Colonic mucosa (tissue), 4 donors: ENCODE data around the gene LGI4. TPM values are rescaled to one million over a fixed set of nuclear protein-coding genes. Genes with fewer than 3 reads are reported as not detected.

Experiments
- DNase-seq: peaks from one replicate; pipeline ENCODE4 v3.0.0-alpha.2; 2020
- H3K27ac ChIP-seq: fragments of 200-600 bp; one replicate; pipeline ENCODE4 v1.8.0; 2021
- H3K27me3 ChIP-seq: fragments of 200-600 bp; one replicate; pipeline ENCODE4 v1.8.0; 2021
- H3K36me3 ChIP-seq: fragments of 200-600 bp; one replicate; pipeline ENCODE4 v1.8.0; 2021
- H3K4me1 ChIP-seq: fragments of 200-600 bp; one replicate; pipeline ENCODE4 v1.8.0; 2021; ENCODE audit warnings: mild to moderate bottlenecking
- H3K4me3 ChIP-seq: fragments of 200-600 bp; one replicate; pipeline ENCODE4 v1.8.0; 2021
- H3K9ac ChIP-seq, 2 donors: one replicate each; pipeline ENCODE4 v1.7.0; 2013; ENCODE audit warnings: control low read depth in 2 of 2, low read depth in 2 of 2, low read length in 2 of 2
- H3K9me3 ChIP-seq: fragments of 200-600 bp; one replicate; pipeline ENCODE4 v1.8.0; 2021
- CTCF ChIP-seq: fragments of 200-600 bp; IDR thresholded peaks from one replicate; pipeline ENCODE4 v1.8.0; 2022; ENCODE audit warnings: antibody characterized with exemption, mild to moderate bottlenecking
- intact Hi-C: fragments of 100-400 bp; cut with DNase I; formaldehyde crosslinking; loops from one replicate; pipeline ENCODE4 v1.14.1; 2022
- total RNA-seq, 2 donors: library from RNA; stranded (reverse); fragmentation: NEBNext Ultra II Directional in 1 of 2; extraction: Animal tissue kit (Norgen Biotek cat#: 25700) in 1 of 2; gene quantifications; one replicate each; pipeline ENCODE4 v1.2.1, GENCODE V29; 2021
- donor health status: healthy.
- donor health status: DM: no; HTN: no; CAD: no.
- donor health status: DM: no; HTN: no; CAD: no.

LGI4 gene
- total RNA-seq, 2 donors from 2014 or later: 5.8 to 10.2 TPM

DNA sequence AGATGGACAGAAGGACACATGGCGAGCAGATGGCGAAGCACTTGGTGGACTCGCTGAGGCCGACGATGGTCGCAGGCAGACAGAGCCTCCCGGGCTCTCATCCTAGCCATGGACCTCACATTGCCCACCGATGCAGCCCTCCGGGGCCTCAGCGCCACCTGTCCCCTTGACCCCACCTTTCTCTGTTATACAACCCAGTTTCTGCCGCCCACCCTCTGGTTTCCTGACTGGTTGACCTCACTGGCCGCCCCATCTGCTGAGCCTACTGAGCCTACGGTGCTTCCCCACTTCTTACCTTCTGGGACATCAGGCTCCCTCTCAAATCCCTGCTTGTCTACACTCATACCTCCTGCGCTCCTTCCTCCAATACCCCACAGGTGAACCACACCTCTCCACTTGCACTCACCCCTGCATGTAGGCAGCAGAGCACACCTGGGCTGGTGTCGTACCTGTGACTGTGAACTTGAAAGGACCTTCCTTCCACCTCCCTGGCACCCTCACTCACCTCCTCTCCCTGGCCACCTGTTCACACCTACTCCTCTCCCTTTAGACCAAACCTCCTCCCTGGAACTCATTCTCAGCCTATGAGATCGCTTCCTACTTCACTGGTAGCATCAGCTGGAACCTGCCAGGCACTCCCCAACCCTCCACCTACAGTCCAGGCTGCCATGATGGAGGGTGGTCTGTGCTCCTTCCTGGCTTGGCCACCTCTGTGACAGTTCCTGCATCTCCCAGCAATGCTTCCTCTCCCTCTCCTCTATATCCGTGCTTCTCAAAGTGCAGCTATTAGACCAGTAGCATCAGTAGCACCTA lies 57.2 kb downstream of the LGI4 start:
- Histone ChIP-seq H3K4me1 (no peaks in the 10 kb centered on the region), H3K9me3 (no peaks in the 10 kb centered on the region), H3K36me3 (no peaks in the 10 kb centered on the region), H3K4me3 (no peak overlapping the region), H3K27ac (no peak overlapping the region), H3K9ac (no peak overlapping the region), H3K27me3 (no peaks in the 10 kb centered on the region)
- intact Hi-C loops: no loop called here
- TF ChIP-seq CTCF: no peak
- DNase-seq: no peak

DNA sequence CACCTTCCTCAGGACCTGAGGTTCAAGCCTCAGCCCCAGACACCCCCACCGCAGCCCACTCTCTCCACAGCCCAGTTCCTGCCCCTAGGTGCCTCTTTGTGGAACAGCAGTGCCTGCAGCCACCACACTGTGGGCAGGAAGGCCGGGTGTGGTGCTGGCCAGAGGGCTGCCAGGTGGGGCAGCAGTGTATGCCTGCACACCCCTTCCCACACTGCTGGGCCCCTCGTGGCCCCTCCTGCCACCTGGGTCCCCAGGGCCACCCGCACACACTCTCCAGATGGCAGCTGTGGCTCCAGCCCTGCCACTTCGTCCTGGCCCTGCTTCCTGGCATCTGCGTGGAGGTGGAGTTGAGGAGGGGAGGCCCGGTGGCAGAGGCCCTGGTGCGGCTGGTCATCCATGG lies 58.2 kb downstream of the LGI4 start:
- H3K9ac ChIP-seq: no peak overlapping the region
- no peaks in the 10 kb centered on the region for H3K4me1 ChIP-seq
- intact Hi-C loops: no loop called here
- no peak overlapping the region for H3K4me3 ChIP-seq
- no peaks in the 10 kb centered on the region for H3K9me3 ChIP-seq
- H3K27me3 ChIP-seq: no peaks in the 10 kb centered on the region
- H3K36me3 ChIP-seq: no peaks in the 10 kb centered on the region
- no peak overlapping the region for H3K27ac ChIP-seq
- no peak for TF ChIP-seq CTCF
- no peak for DNase-seq

DNA sequence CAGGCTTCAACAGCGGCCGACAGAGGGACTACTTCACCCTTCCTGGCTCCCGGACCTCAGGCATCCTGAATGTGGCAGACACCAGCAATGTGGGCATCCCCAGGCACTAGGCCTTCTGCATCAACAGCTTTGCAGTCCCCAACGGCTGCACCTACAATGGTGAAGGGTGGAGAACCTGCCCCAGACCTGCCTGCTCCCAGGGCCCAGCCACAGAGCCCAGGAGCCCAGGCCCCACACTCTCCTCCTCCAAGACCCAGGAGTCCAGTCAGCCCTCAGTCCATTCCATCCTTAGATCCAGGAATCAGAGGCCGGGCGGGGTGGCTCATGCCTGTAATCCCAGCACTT lies 58.9 kb downstream of the LGI4 start:
- H3K9me3 ChIP-seq: no peaks in the 10 kb centered on the region
- H3K4me3 ChIP-seq: no peak overlapping the region
- H3K27ac ChIP-seq: no peak overlapping the region
- no peaks in the 10 kb centered on the region for H3K27me3 ChIP-seq
- no peak overlapping the region for H3K9ac ChIP-seq
- H3K36me3 ChIP-seq: no peaks in the 10 kb centered on the region
- no peaks in the 10 kb centered on the region for H3K4me1 ChIP-seq
- no peak for TF ChIP-seq CTCF
- intact Hi-C loops: no loop called here
- no peak for DNase-seq

DNA sequence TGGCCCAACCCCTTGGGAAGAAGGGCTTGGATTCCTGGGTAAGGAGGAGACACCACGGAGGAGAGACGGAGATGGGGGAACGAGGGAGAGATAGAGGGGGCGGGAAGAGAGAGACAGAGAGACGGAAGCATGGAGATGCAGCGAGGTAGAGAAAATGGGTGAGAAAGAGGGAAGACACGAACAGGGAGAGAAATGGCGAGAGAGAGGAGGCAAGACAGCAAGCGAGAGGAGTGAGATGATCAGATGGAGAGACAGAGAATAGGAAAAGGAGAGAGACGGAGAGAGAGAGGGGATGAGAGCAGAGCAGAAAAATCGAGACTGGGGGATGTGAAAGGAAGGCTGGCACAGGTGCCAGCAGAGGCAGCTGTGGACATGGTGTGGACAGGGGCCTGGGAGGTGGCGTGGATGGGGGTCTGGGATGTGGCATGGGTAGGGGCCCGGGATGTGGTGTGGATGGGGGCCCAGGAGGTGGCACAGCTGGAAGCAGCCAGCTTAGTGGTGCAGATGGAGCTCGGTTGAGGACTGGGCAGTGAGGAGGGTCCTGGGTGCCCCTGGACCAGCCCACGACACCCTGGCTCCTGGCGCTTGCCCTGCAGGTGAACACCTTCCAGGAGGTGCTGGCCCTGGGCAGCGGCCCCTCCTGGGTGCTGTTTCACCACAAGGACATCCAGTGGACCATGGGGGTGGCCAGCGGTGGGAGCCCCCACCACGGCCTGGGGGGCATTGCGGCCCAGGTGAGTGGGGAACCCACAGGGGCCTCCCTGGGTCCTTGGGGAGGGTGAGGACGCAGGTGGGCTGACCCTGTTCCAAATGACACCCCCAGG lies 59.4 kb downstream of the LGI4 start:
- Histone ChIP-seq H3K4me1 (no peaks in the 10 kb centered on the region), H3K27ac (no peak overlapping the region), H3K9ac (no peak overlapping the region), H3K36me3 (no peaks in the 10 kb centered on the region), H3K27me3 (no peaks in the 10 kb centered on the region), H3K9me3 (no peaks in the 10 kb centered on the region), H3K4me3 (no peak overlapping the region)
- no peak for TF ChIP-seq CTCF
- intact Hi-C loops: no loop called here
- no peak for DNase-seq

Other genes with a start within 250 kb of the LGI4 start
- 1 to 10 TPM; 1.3 to 2.1 TPM for gene ZNF30, start 208.2 kb downstream of the LGI4 start, total RNA-seq
- gene ZNF792, start 170.8 kb downstream of the LGI4 start, total RNA-seq: 1 to 10 TPM; 6.7 to 8.1 TPM
- 10 to 100 TPM; 26.3 to 31.0 TPM for gene GRAMD1A, start 134.7 kb downstream of the LGI4 start, total RNA-seq
- 1 to 10 TPM; 1.8 to 2.1 TPM for gene SCN1B, start 104.6 kb downstream of the LGI4 start, total RNA-seq
- 1 to 10 TPM in 1 of 2 donors, under 1 TPM in 1; 0.27 to 1.0 TPM for gene HPN, start 93.3 kb downstream of the LGI4 start, total RNA-seq
- gene FXYD3, start 19.2 kb downstream of the LGI4 start, total RNA-seq: 1,000 to 10,000 TPM; 1,386 to 2,836 TPM
- gene FXYD1, start 3.8 kb upstream of the LGI4 start, total RNA-seq: 10 to 100 TPM in 1 of 2 donors, 1 to 10 TPM in 1; 8.8 to 15.1 TPM
- gene FXYD7, start 8.2 kb upstream of the LGI4 start, total RNA-seq: under 1 TPM; 0.47 to 0.61 TPM
- gene FXYD5, start 19.7 kb upstream of the LGI4 start, total RNA-seq: 10 to 100 TPM; 20.3 to 23.6 TPM
- gene FAM187B, start 93.7 kb upstream of the LGI4 start, total RNA-seq: not detected
- 100 to 1,000 TPM; 252 TPM for gene LSR, start 113.9 kb upstream of the LGI4 start, total RNA-seq
- gene USF2, start 133.9 kb upstream of the LGI4 start, total RNA-seq: 100 to 1,000 TPM in 1 of 2 donors, 10 to 100 TPM in 1; 86.5 to 108 TPM
- not detected for gene HAMP, start 147.5 kb upstream of the LGI4 start, total RNA-seq
- not detected for gene MAG, start 157.1 kb upstream of the LGI4 start, total RNA-seq
- gene CD22, start 194.1 kb upstream of the LGI4 start, total RNA-seq: 1 to 10 TPM; 1.6 to 3.0 TPM
- not detected for gene FFAR1, start 212.8 kb upstream of the LGI4 start, total RNA-seq
- gene FFAR3, start 223.4 kb upstream of the LGI4 start, total RNA-seq: under 1 TPM in 1 of 2 donors, not detected in 1; 0.27 TPM
- gene GPR42, start 236.0 kb upstream of the LGI4 start, total RNA-seq: not detected